H1 (cell line): Measurements from ENCODE around the gene KCNK7. TPM values are rescaled to one million over a fixed set of nuclear protein-coding genes. Genes with fewer than 3 reads are reported as not detected.

Experiments
- CTCF ChIA-PET: fragments of 300-600 bp; sonication (Branson Sonifier 250); formaldehyde crosslinking; loops from one replicate; lab custom pipeline; 2021; ENCODE audit not compliant: partially characterized antibody; lab: Charles Lee
- POLR2A ChIA-PET: fragments of 300-600 bp; sonication (Branson Sonifier 250); formaldehyde crosslinking; loops from one replicate; lab custom pipeline; 2021; ENCODE audit warnings: inconsistent platforms; ENCODE audit not compliant: partially characterized antibody; lab: Charles Lee
- DNase-seq, 2 experiments: peaks; one replicate each; pipeline versions ENCODE4 v3.0.0 to v3.0.0-alpha.2; 2010 to 2022; ENCODE audit warnings: low spot score in 2 of 2, low read depth in 1 of 2, mixed read lengths in 1 of 2
- FAIRE-seq: peaks from 2 replicates; lab custom pipeline; 2011; peaks lifted over from hg19 to GRCh38; lab: Jason Lieb, UNC
- H2AFZ ChIP-seq: 2 replicates; pipeline ENCODE4 v1.8.1; 2012; ENCODE audit warnings: low read length, inconsistent platforms
- H2AK5ac ChIP-seq: 2 replicates; pipeline ENCODE4 v1.6.1; 2013; ENCODE audit warnings: low read depth, low read length
- H2BK120ac ChIP-seq: replicated peaks from 2 replicates; pipeline ENCODE3; 2013; ENCODE audit warnings: low read depth, low read length, inconsistent platforms
- H2BK12ac ChIP-seq: 2 replicates; pipeline ENCODE4 v1.6.1; 2013; ENCODE audit warnings: low read depth, low read length
- H2BK15ac ChIP-seq: 2 replicates; pipeline ENCODE4 v1.6.1; 2013; ENCODE audit warnings: low read length
- H2BK20ac ChIP-seq: 2 replicates; pipeline ENCODE4 v1.6.1; 2013; ENCODE audit warnings: low read length
- H2BK5ac ChIP-seq: 2 replicates; pipeline ENCODE4 v1.6.1; 2013; ENCODE audit warnings: low read depth, low read length
- H3K14ac ChIP-seq: 2 replicates; pipeline ENCODE4 v1.6.1; 2013; ENCODE audit warnings: inconsistent platforms; ENCODE audit not compliant: insufficient read length
- H3K18ac ChIP-seq: 2 replicates; pipeline ENCODE4 v1.6.1; 2013; ENCODE audit warnings: low read length; ENCODE audit errors: extremely low read depth
- H3K23ac ChIP-seq: 2 replicates; pipeline ENCODE4 v1.6.1; 2013; ENCODE audit warnings: inconsistent platforms; ENCODE audit not compliant: insufficient read length
- H3K23me2 ChIP-seq: 2 replicates; pipeline ENCODE4 v1.6.1; 2013; ENCODE audit warnings: low read depth, low read length
- H3K27ac ChIP-seq: 2 replicates; pipeline ENCODE4 v1.6.1; 2011; ENCODE audit warnings: low read depth, low read length, inconsistent platforms
- H3K27me3 ChIP-seq, 4 experiments: replicated peaks in 1 of 4; 1 replicate in 1 of 4; 2 replicates in 3 of 4; pipeline versions ENCODE4 v1.6.1 to v1.8.1; 2011 to 2013; ENCODE audit warnings: low read length in 3 of 4, mild to moderate bottlenecking in 3 of 4, inconsistent platforms in 2 of 4, mixed read lengths in 2 of 4, moderate library complexity in 1 of 4; ENCODE audit not compliant: control insufficient read depth in 3 of 4, insufficient read depth in 3 of 4; ENCODE audit errors: extremely low read depth in 1 of 4
- H3K36me3 ChIP-seq, 4 experiments: 2 replicates each; pipeline versions ENCODE4 v1.6.1 to v1.8.1; 2011 to 2013; ENCODE audit warnings: mild to moderate bottlenecking in 4 of 4, low read length in 3 of 4, moderate library complexity in 2 of 4, control low read depth in 1 of 4, inconsistent platforms in 1 of 4; ENCODE audit not compliant: insufficient read depth in 4 of 4, control insufficient read depth in 2 of 4
- H3K4ac ChIP-seq: replicated peaks from 2 replicates; pipeline ENCODE3; 2013; ENCODE audit warnings: low read length, low read depth, mixed read lengths, inconsistent platforms; ENCODE audit not compliant: insufficient read length
- H3K4me1 ChIP-seq, 4 experiments: replicated peaks in 1 of 4; 1 replicate in 1 of 4; 2 replicates in 3 of 4; pipeline versions ENCODE4 v1.6.1 to v1.8.1; 2011 to 2013; ENCODE audit warnings: low read length in 3 of 4, inconsistent platforms in 2 of 4, mixed read lengths in 1 of 4; ENCODE audit not compliant: insufficient read depth in 4 of 4, control insufficient read depth in 3 of 4
- H3K4me2 ChIP-seq, 2 experiments: 2 replicates each; pipeline versions ENCODE4 v1.6.1 to v1.8.1; 2011 to 2013; ENCODE audit warnings: low read depth in 2 of 2, low read length in 2 of 2, control low read depth in 1 of 2, inconsistent platforms in 1 of 2, mild to moderate bottlenecking in 1 of 2; ENCODE audit not compliant: insufficient read depth in 1 of 2
- H3K4me3 ChIP-seq, 4 experiments: fragments of 200-600, 300-600 bp in 1 of 4; sonication (generic), shearing (Covaris generic), sonication (Bioruptor Twin) in 1 of 4; 2 replicates each; pipeline versions ENCODE4 v1.5.1 to v1.8.1; 2011 to 2016; ENCODE audit warnings: low read length in 4 of 4, low read depth in 3 of 4, control low read depth in 2 of 4, inconsistent platforms in 2 of 4, mild to moderate bottlenecking in 2 of 4, mixed read lengths in 1 of 4, moderate library complexity in 1 of 4; ENCODE audit not compliant: insufficient read depth in 2 of 4; ENCODE audit errors: extremely low read depth in 1 of 4
- H3K56ac ChIP-seq: replicated peaks from 2 replicates; pipeline ENCODE3; 2013; ENCODE audit warnings: low read depth, mild to moderate bottlenecking, mixed read lengths, low read length, inconsistent platforms; ENCODE audit not compliant: insufficient read length
- H3K79me1 ChIP-seq: 2 replicates; pipeline ENCODE4 v1.6.1; 2013; ENCODE audit warnings: low read depth, low read length, control low read depth
- H3K79me2 ChIP-seq, 2 experiments: 2 replicates each; pipeline versions ENCODE4 v1.6.1 to v1.8.1; 2012 to 2013; ENCODE audit warnings: low read length in 2 of 2, mild to moderate bottlenecking in 2 of 2, inconsistent platforms in 1 of 2; ENCODE audit not compliant: insufficient read depth in 2 of 2, control insufficient read depth in 1 of 2
- H3K9ac ChIP-seq, 4 experiments: replicated peaks in 1 of 4; 1 replicate in 1 of 4; 2 replicates in 3 of 4; pipeline versions ENCODE4 v1.6.1 to v1.8.1; 2011 to 2013; ENCODE audit warnings: low read depth in 3 of 4, low read length in 3 of 4, control low read depth in 2 of 4, mild to moderate bottlenecking in 2 of 4, moderate library complexity in 2 of 4, inconsistent platforms in 1 of 4; ENCODE audit errors: extremely low read depth in 1 of 4
- H3K9me3 ChIP-seq, 2 experiments: 2 replicates each; pipeline versions ENCODE4 v1.6.1 to v1.8.1; 2012 to 2013; ENCODE audit warnings: mild to moderate bottlenecking in 2 of 2, moderate library complexity in 2 of 2, control low read depth in 1 of 2, inconsistent platforms in 1 of 2, low read depth in 1 of 2, low read length in 1 of 2, mixed read lengths in 1 of 2; ENCODE audit not compliant: insufficient read depth in 2 of 2
- H4K20me1 ChIP-seq, 2 experiments: replicated peaks in 1 of 2; 2 replicates each; pipeline versions ENCODE3 to v1.8.1; 2011 to 2013; ENCODE audit warnings: inconsistent platforms in 2 of 2, low read length in 2 of 2, mild to moderate bottlenecking in 1 of 2; ENCODE audit not compliant: insufficient read depth in 2 of 2, control insufficient read depth in 1 of 2
- H4K5ac ChIP-seq: 2 replicates; pipeline ENCODE4 v1.6.1; 2013; ENCODE audit warnings: low read length, low read depth, mixed read lengths, inconsistent platforms; ENCODE audit not compliant: insufficient read length
- H4K8ac ChIP-seq: 2 replicates; pipeline ENCODE4 v1.8.0; 2013; ENCODE audit warnings: mild to moderate bottlenecking, moderate library complexity, low read length, inconsistent platforms; ENCODE audit not compliant: insufficient read depth; ENCODE audit errors: extremely low read depth
- H4K91ac ChIP-seq: replicated peaks from 2 replicates; pipeline ENCODE3; 2013; ENCODE audit warnings: low read length, mixed read lengths, inconsistent platforms; ENCODE audit not compliant: insufficient read length
- ASH2L ChIP-seq: fragments of 200-600, 300-600 bp; sonication (generic); IDR thresholded peaks from one replicate; pipeline ENCODE4 v1.7.1; 2017; ENCODE audit warnings: low read length
- EGR1 ChIP-seq: IDR thresholded peaks from 2 replicates; pipeline ENCODE4 v1.6.1; 2011; ENCODE audit warnings: low read depth, low read length, borderline replicate concordance
- NANOG ChIP-seq: IDR thresholded peaks from 2 replicates; pipeline ENCODE4 v1.6.1; 2011; ENCODE audit warnings: low read length, low read depth, mild to moderate bottlenecking, inconsistent platforms; ENCODE audit not compliant: insufficient read depth, poor library complexity, severe bottlenecking
- RAD21 ChIP-seq, 2 experiments: IDR thresholded peaks in 1 of 2; conservative IDR thresholded peaks in 1 of 2; 2 replicates each; pipeline ENCODE4 v1.6.1; 2011; ENCODE audit warnings: low read depth in 2 of 2, low read length in 2 of 2, improper control_type of control experiment in 1 of 2, inconsistent platforms in 1 of 2, mild to moderate bottlenecking in 1 of 2, moderate library complexity in 1 of 2
- SIN3A ChIP-seq, 2 experiments: IDR thresholded peaks in 1 of 2; conservative IDR thresholded peaks in 1 of 2; 2 replicates each; pipeline ENCODE4 v1.6.1; 2011 to 2012; ENCODE audit warnings: low read length in 2 of 2, improper control_type of control experiment in 1 of 2, low read depth in 1 of 2, mild to moderate bottlenecking in 1 of 2
- YY1 ChIP-seq: IDR thresholded peaks from 2 replicates; pipeline ENCODE4 v1.6.1; 2011; ENCODE audit warnings: low read depth, mild to moderate bottlenecking, low read length
- WGBS, 2 experiments: shearing (Covaris generic) in 1 of 2; methylation state at CpG; one replicate each; pipeline versions ENCODE4 v1.1.6 to v1.1.7; 2013 to 2015; ENCODE audit warnings: low lambda C conversion rate in 2 of 2, mixed read lengths in 2 of 2, inconsistent platforms in 1 of 2, low coverage in 1 of 2, missing lambda C conversion rate in 1 of 2; ENCODE audit not compliant: insufficient replicate concordance in 2 of 2, insufficient coverage in 1 of 2, insufficient read length in 1 of 2; ENCODE audit errors: extremely low coverage in 1 of 2, missing lambda C conversion rate in 1 of 2; 5-methylcytosine and 5-hydroxymethylcytosine counted together
- polyA plus RNA-seq, 7 experiments: library from polyadenylated mRNA; depleted of rRNA in 3 of 7; stranded (reverse) in 5 of 7; unstranded in 2 of 7; fragments of >200 nt in 5 of 7; fragments of 200-250 nt in 2 of 7; gene quantifications; 1 replicate in 5 of 7; 2 replicates in 1 of 7; 4 replicates in 1 of 7; pipeline versions ENCODE4 v1.2.1 to v1.2.3, GENCODE V29; 2011 to 2013; ENCODE audit warnings: missing spikeins in 2 of 7, mixed read lengths in 2 of 7
- total RNA-seq: library from RNA; stranded (reverse); fragmentation: NEBNext Ultra II Directional; extraction: Animal tissue kit (Norgen Biotek cat#: 25700); gene quantifications from 2 replicates; pipeline ENCODE4 v1.2.1, GENCODE V29; 2021
- TF ChIP-seq, protein P1 (sequence below), 3 experiments: IDR thresholded peaks; 1 replicate in 2 of 3; 2 replicates in 1 of 3; pipeline versions ENCODE4 v1.5.1 to v1.6.1; 2011; ENCODE audit warnings: low read length in 3 of 3, mild to moderate bottlenecking in 3 of 3, inconsistent platforms in 2 of 3, low read depth in 1 of 3, moderate library complexity in 1 of 3; ENCODE audit not compliant: insufficient read depth in 1 of 3; ENCODE audit errors: control extremely low read depth in 1 of 3

KCNK7 gene
- total and polyA plus RNA-seq, 2 of the 8 experiments (the other 6 are each of a cell fraction or from before 2014, with no cell fraction given): 0.74 to 1.0 TPM

GRCh38 chr11:65625628-65626342, 30.2 kb upstream of the KCNK7 start:
- DNase-seq (peak in 1 of 2 experiments; percentile 70), FAIRE-seq (no peak)
- Histone ChIP-seq H3K9me3 (no peaks in the 10 kb centered on the region), H3K36me3 (peaks cover 27 to 56% (median 44%) of the 10 kb centered on the region in 4 experiments; a peak in 7 of 8 replicates), H3K79me1 (no peaks in the 10 kb centered on the region; the same call in 1 of the 2 replicates), H3K14ac (no peak overlapping the region), H3K4me2 (no peak overlapping the region), H3K4me3 (no peak overlapping the region), H3K56ac (no peak overlapping the region), H3K27ac (no peak overlapping the region), H2BK5ac (no peak overlapping the region), H2BK120ac (no peak overlapping the region), H3K23me2 (no peaks in the 10 kb centered on the region), H2BK15ac (no peak overlapping the region), H3K23ac (no peak overlapping the region), H3K27me3 (no peaks in the 10 kb centered on the region), H3K18ac (no peak overlapping the region), H3K9ac (no peak overlapping the region), H3K4me1 (no peaks in the 10 kb centered on the region), H2AK5ac (no peak overlapping the region), H4K20me1 (peaks cover 0 to 35% of the 10 kb centered on the region in 2 experiments), H2BK12ac (no peak overlapping the region), H2AFZ (no peak overlapping the region), H3K4ac (no peak overlapping the region), H4K91ac (no peak overlapping the region), H3K79me2 (no peaks in the 10 kb centered on the region), H2BK20ac (no peak overlapping the region), H4K8ac (peak overlapping the region; percentile 57; the same call in 1 of the 2 replicates), H4K5ac (no peak overlapping the region)
- ChIA-PET POLR2A (interaction anchor here (1.1 to 4.1 kb wide), 8 partner anchors 8 to 38 kb away, joined by 3 to 40 read pairs (median 6); partner anchors contain the start of genes PCNX3 and SIPA1), CTCF (interaction anchor here (0.6 to 3.0 kb wide), 25 partner anchors 8 to 352 kb away, joined by 3 to 14 read pairs (median 3); partner anchors contain the start of gene SIPA1)
- 87% methylated on average over 28 of the region's 30 CpGs; no CpG with 5 or more reads in 1 of the 2 experiments for WGBS, 2 experiments
- peak; percentile 23 for TF ChIP-seq ASH2L
- TF ChIP-seq EGR1: peak; percentile 56; the same call in 1 of the 2 replicates
- peak in 1 of 2 experiments; percentile 52; a peak in 1 of 4 replicates for TF ChIP-seq SIN3A (conservative IDR thresholded peaks at IDR 0.05 in 1 of 2, IDR thresholded peaks at IDR 0.05 in 1 of 2; ENCODE audit: low read depth in 1 of 2, low read length in 2 of 2)
- 0 out of 2 replicates have a peak, but pooled peaks have one; percentile 13 for TF ChIP-seq YY1
- TF ChIP-seq NANOG: no peak
- TF ChIP-seq, protein P1, sequence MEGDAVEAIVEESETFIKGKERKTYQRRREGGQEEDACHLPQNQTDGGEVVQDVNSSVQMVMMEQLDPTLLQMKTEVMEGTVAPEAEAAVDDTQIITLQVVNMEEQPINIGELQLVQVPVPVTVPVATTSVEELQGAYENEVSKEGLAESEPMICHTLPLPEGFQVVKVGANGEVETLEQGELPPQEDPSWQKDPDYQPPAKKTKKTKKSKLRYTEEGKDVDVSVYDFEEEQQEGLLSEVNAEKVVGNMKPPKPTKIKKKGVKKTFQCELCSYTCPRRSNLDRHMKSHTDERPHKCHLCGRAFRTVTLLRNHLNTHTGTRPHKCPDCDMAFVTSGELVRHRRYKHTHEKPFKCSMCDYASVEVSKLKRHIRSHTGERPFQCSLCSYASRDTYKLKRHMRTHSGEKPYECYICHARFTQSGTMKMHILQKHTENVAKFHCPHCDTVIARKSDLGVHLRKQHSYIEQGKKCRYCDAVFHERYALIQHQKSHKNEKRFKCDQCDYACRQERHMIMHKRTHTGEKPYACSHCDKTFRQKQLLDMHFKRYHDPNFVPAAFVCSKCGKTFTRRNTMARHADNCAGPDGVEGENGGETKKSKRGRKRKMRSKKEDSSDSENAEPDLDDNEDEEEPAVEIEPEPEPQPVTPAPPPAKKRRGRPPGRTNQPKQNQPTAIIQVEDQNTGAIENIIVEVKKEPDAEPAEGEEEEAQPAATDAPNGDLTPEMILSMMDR (IDR thresholded peaks at IDR 0.05; ENCODE audit: control extremely low read depth in 1 of 3, insufficient read depth in 1 of 3, low read depth in 1 of 3, low read length in 3 of 3): peak in 2 of 3 experiments; percentile 42 to 59; a peak in 2 of 4 replicates
- TF ChIP-seq RAD21 (IDR thresholded peaks at IDR 0.05 in 1 of 2, conservative IDR thresholded peaks at IDR 0.05 in 1 of 2; ENCODE audit: low read depth in 2 of 2, low read length in 2 of 2): peak; percentile 61 to 64
